EL (cell line): ENCODE measurements around the gene CLMN.

Experiments
- DNase-seq: peaks from one replicate; pipeline ENCODE4 v3.0.0-alpha.2; 2016

Gene CLMN

DNA sequence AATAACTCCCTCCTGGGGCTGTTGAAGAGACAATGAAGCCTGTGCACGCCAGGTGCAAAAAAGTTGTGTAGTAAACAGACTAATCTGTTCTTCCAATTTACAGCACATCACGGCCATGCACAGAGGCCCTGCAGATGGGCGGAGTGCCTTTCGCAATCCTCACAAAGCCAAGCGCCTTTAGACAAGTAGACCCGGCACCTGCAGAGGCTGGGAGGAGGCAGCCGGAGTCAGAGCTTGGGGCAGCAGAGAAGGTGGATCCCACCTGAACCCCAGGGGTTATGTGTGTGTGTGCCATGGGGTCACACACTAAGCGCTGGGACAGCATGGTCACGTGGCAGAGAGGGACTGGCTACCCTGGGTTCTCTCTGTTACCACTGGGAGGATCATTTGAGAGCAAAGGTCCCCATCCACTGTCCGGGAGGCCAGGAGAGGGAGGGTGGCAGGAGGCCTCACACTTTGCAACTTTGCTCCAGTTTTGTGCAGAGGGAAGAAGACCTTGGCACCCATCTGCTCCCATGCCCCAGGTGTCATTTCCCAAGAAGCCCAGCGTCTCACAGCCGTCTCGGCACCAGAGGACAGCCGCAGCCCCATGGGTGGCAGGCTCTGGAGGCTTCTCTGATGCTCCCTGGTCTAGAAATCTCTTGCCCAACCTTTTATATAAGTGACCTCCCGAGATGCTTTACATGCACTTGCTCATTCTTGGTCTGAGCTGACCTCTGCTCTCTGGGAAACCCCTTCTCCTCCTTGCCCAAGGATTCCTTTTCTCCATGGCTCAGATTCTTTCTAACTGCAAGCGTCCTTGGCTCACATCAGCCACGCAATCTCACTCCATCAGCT lies 82.4 kb downstream of the CLMN start:
- DNase-seq = no peak

DNA sequence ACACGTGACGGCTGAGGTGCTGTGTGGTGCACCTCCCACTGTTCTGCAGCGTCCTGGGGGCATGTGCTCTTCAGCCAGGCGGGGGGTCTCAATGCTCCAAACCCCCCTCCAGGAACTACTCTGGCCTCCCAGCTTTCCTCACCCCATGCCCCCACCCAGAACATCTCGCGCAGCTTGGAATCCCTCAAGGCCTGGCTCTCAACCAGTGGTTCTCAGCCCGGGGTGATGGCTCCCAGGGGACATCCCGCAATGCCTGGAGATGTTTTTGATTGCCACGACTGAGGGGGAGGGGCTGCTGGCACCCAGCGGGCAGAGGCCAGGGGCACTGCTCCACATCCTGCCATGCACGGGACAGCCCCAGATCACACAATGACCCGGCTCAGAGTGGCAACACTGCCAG lies 83.5 kb downstream of the CLMN start:
- no peak for DNase-seq

DNA sequence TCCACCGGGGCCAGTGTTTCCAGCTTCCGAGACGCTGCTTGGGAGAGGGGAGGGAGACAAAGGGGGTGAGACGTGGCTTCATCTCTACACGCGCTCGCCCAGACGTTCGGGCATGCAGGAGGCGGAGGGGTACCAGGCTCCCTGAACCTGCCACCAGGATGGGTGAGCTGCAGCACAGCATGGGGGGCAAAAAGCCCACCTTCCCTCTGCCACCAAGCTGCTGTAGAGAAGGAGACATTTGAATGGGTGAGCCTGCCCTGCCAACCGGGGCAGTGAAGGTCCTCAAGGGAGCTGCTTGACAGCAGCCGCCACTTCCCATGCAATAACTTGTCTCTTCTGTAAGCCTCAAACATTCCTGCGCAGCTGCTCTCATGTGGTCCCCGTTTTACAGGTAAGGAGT lies 83.9 kb downstream of the CLMN start:
- no peak for DNase-seq

DNA sequence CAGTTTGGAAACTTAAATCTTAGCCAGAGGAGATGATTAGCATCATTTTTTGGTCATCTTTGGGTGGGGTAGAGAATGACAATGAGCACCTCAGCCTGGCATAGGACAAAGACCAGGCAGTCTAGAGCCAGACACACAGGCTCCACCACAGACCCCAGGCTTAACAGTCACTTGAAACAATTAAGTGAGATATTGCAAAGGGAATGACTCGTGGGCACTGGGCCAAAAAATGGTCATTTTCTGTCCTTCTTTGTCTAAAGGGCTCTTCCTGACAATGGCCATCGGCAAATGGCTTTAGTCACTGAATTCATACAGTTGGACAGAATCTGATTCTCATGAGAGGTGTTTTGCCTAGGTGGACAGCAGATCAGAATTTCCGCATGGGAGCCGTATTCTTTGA lies 84.4 kb downstream of the CLMN start:
- DNase-seq = no peak

DNA sequence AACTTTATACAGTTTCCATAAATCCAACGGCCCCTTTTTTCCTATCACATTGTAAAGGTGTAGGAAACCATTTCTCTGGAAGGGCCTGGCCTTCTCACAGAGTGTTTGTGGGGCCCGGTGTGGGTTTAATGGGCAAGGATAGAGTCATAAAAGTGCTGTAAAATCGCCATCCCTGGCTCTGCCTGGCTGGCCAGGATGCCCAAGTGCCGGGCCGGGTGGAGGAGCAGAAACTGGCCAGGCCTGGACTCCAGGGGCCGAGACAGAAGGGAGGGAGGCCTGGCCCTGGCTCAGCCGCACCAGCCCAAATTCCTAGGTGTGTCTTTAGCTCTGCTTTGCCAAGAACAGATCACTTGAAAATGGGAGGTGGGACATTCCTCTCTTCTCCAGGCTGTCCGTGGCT lies 85.3 kb downstream of the CLMN start:
- DNase-seq = no peak

DNA sequence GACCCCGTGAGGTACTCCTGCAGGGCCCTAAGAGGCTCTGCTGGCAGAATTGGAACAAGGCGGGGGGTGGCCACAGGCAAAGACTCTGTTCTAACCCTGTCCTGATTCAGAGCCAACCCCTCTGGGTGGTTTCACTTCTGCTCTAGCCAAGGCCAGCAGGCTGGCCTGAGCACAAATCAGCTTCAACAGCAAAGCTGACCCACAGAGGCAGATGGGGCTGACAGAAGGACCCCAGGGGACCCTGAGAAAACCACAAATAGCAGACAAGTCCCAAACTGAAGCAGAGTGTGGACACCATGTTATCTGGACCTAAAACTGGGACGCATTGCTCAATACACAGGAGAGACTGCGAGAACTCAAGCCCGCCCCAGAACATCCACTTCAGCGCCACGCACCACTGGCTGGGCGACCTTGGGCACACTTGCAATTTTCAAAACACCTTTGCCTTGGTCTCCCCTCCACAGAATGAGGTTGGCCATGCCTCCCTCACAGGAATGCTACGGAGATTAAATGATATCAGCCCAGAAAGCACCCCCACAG lies 85.9 kb downstream of the CLMN start:
- DNase-seq = no peak

DNA sequence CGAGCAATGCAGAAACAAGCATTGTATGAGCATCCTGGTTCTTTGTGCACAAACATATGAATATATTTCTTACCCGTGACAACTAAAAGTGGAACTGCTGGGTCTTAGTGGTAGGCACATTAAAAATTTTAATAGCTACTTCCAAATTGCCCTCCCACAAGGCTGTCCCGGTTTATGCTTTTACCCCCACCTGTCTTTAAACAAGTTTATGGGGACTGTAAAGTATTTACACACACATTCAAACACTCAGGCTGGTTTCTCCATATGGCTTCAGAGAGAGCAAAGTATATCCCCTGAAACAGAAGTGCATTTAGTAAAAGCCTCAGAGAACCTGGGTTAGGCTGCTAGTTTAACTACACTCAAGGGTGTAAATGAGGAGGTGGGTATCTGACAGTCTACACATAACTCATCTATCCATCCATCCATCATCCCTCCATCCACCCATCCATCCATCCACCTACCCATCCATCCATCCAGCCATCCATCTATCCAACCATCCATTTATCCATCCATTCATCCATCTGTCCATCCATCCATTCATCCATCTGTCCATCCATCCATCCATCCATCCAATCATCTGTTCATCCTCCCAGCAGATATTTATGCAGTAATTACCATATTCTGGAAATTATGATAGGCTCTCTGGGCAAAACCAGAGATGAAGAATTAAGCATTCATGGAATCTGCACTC lies 86.7 kb downstream of the CLMN start:
- no peak for DNase-seq

DNA sequence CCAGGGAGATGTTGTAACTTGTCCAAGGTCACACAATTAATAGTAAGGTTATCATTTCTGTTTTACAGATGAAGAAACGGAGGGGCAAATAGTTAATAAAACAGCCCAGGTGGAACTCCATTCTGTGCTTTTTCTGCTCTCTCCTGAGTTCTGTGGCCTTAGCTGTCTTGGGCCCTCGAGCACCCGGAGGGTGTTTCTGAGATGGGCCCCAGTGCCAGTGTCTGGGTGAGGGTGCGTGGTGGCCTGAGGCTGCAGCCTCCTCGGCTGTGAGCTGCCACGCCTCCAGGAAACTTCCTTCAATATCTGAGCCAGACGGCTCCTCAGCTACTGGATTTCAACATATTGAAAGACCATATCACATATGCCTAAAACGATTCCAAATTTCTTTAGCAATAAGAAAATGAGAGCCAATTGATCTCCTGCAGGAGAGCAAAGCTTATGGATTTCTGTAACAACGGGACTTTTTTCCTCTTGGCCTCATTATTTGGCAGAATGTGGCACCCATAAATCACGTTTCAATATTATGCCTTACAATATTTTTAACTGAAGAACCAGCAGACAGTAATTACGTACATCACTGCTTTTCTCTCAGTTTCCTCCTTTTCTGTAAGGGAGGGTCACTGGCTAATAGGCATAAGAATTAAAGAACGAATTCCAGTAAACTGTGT lies 87.6 kb downstream of the CLMN start:
- DNase-seq = no peak

DNA sequence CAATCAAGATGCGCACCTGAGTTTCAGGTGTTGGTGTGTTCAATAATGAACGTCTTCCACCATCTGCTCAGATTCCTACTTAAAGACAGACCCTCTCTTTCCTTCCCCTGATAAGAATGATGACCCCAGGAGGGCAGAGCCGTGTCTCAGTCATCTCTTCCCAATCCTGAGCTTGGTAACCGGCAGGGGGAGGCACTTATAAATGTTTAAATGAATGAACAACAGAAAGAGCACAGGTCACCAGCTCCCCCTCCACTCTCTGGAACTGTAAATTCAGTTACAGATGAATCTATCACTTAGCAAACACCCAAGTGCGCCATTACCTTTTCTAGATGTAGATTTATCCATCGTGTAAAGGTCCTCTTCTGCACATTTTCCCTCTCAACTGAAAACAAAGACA lies 90.0 kb downstream of the CLMN start:
- DNase-seq = no peak

DNA sequence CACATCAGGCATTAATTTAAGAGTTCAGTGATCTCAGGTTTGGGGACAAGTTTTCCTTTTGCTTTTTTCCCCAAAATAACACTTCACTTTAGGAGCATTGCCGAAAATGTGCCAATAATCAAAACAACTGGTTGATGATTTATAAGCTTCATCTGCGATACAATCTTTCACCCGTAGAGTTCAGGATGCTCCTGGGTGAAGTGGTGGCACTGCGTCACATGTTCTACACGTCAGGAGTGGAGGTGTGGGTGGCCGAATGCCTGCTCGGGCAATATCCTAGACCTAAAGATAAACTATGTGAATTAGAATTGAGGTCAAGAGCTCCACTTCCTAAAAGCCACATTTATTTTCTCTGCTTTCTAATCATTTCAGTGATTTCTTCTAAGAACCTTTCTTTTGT lies 91.5 kb downstream of the CLMN start:
- DNase-seq = no peak

DNA sequence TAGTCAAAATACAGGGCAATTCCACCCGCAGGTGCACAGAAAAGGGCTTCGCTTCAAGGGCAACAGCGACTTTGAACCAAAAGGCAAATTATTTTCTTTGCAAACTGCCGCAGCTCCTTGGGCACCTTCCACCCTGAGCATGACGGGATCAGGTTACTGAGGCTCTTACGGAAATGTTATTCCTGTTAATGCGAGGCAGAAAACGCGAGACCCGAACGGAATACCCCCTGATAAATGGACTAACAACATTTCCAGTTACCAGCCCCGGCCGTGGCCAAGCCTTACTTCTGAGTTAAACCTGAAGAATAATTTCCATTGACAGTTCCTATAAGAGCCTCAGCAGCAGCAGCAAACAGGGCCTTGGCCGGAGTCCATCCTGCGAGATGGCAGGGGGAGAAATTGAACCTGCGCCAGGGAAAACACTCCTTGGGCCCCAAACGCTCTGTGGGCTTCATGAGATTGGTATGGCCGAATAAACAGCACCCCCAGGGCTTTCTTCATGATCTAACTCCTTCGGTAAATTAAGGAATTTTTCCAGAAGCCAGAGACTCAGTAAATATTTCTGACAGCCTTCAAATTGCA lies 92.3 kb downstream of the CLMN start:
- DNase-seq = peak; percentile 27

DNA sequence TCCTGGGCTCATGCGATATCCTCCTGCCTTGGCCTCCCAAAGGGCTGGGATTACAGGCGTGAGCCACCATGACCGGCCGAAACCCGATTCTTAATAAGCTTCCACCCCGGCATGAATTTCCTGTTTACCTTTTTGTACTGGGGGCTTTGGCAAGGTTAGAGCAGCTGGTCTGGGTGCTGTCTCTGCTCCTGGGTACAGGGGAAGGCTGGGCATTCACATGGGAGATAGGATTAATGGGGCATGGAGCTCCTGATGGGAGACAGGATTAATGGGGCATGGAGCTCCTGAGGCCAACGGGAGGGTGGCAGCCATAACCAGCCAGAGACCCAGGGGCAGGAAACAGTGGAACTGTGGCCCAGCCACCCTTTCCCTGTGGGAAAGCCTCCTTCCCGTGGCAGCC lies 92.9 kb downstream of the CLMN start:
- DNase-seq = no peak

DNA sequence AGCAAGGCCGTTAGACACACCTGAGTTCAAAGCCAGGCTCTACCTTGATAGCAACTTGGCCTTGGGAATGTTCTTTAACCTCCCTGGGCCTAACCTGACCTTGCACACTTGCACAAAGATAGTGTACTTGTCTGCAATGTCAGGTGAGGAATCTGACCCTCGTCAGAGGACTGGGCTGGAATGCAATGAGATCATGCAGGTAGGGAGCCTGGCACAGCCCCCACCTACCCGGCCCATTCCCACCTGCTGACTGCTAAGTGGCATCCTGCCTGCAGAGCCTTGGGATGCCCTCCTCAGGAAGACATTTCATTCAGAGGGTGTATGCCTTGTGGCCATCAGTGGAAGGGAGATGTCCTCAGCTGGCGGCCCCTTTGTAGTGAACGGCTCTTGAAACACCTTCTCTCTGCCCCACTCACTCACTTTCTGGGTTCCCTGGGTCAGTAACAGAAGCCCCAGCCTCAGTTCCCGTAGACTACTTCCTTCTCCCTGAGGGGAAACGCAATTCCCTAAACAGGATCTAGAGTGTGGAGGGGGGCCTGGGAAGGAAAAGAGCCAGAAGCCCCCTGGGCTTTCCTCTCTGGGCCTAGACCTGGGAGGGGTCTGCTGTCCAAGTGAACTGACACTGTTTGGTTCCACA lies 94.3 kb downstream of the CLMN start:
- DNase-seq = no peak

DNA sequence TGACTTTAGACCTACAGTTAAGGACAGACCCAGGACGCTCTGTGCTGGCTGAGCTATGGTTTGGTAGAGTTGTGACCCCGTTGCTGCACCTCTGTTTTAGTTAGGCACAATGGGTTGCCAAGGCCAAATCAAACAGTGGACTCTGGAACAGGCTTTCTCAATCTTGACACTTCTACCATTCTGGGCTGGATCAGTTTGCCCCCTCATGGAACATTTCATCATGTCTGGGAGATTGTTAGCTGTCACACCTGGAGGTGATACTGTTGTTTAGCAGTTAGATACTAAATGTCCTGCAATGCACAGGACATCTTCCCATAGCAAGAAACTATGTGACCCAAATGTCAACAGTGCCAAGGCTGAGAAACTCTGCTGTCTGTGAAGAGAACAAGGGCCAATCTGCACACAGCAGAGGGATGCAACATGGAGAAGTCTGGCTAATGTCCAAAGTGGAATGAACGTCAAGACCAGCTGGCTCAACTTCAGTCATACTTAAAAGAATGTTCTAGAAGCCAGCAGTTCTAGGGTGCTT lies 96.8 kb downstream of the CLMN start:
- peak; percentile 31 for DNase-seq

DNA sequence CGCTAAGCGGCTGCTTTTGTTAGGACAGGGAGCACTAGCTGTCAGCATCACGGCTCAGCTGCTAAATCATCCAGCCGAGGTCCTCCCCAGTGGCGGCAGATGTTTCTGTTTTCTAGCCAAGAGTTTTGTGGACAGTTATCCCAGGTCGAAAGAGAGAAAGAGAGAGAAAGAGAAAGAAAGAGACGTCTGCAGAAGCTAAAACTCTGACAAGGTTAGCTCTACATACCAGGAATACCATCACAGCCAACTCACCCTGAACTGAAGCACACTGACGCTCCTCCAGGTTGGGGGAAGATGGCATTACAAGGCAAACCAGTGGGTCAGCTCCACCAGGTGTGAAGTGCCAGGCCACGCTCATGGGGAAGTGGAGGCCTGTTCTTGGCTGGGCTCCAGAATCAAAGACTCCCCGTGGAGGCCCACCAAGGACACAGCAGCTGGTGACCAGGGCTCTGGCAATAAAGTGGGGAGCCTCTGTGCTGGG lies 97.5 kb downstream of the CLMN start:
- DNase-seq = peak; percentile 47

DNA sequence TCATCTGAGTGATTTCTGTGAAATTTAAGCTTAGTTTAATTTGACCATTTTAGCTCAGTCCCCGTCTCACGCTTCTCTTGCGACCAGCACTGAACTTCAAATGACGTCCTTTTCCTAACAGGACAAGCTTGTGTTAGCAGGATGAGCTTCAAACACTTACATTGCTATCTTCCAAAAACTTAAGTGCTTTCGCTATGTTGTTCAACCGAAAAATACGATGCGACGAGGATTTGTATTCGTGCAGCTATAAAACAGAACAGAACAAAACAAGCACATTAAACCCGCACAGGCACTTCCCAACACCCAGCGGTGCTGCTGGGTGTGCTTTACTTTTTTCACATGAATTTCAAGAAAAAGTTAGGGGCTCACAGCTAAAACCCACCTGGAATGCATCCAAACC lies 98.2 kb downstream of the CLMN start:
- DNase-seq = no peak

DNA sequence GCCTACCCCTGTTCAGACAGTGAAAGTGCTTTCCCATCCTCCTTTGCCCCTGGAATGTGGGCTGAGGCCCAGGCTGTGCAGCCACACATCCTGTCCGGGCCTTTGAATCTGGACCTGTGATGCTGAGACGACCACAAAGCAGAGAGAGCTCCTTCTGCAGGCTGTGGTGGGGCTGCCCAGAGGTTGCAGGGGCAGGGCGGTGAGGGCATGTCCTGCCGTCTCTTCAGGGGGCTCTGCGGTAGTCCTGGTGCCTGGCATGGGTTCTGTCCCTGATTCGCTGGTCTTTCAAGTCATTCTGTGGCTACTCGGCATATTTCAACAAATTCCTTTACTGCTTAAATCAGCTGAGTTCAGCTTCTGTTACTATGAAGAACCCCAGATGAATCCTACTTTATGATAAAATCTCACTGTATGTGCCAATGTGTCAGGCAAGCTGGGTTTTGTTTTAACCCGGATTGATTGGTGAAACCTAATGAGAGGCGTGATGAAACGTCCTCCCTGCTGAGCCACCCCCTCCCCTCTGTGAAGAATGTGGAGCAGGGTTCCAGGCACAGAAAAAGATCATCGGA lies 99.0 kb downstream of the CLMN start:
- DNase-seq = peak; percentile 36

DNA sequence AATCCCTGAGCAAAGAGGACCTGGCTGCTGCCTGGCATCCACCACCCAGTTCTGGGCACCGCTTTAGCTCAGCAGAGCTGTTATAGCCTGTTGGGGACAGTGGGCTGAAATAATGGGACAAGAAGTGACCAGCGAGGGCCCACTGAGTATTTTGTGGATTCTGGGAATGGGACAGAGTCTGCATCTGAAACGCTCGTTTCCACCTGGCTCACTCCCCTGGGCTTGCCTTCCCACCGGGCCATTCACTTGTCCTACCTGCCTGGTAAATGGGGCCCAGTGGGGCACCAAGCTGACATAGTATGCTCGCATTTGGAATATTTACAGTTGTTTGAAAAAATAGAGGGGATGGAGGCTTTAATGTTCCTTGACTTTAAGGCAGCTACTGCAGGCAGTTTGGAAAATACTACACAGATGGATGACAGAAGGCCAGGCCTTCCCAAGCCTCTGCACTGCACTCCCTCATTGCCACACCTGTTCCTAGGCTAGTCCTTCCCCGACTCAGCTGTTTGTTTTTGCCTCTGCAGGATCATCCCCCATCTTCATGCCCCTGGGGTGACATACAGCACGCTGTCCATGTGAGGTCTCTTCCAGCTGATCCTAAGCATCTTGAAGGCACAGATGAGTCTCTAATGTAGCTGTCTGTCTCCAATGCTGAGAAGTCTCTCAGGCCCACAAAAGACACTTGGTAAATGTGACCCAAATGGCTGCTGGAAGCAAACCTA lies 101.1 kb downstream of the CLMN start:
- no peak for DNase-seq

DNA sequence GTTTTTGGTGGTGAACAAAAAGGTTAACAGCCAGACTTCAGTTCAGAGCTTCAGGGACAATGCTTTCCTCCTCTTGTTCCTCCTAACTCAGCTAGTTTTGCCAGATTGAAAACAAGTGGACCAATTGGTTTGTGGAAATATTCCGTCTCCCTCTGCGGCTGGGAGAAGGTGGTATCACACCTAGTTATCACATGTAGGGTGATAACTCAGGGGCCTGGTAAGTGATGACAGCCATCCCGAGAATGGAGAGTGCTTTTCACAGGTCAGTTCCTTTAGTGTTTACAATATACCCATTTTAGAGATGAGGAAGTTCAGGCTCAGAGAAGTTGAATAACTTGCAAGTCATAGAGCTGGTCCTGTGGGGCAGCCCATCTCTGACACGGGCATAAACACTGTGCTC lies 101.7 kb downstream of the CLMN start:
- no peak for DNase-seq

DNA sequence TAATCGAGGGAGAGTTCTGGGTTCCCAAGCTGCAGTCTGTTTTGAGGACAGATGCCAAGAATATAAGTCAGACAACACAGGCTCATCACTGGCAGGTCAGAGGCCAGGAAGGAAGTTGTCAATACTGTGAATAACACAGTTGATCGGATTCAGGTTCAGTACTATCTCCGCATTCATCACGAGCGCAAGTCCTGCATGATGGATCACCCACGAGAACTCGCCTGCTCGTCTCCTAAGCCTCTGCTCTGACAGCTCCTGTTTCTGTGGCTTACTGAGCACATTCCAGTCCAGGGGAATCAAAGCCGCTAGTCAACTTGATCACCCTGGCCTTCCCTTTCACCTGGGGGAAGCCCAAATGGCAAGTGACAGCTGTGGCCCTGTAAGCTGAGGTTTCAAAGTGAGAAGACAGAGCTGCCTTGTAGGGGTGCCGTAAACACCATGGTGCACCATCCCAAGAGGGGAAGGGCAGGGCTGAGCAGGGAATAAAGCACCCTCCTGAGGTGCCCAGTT lies 102.3 kb downstream of the CLMN start:
- DNase-seq = no peak

DNA sequence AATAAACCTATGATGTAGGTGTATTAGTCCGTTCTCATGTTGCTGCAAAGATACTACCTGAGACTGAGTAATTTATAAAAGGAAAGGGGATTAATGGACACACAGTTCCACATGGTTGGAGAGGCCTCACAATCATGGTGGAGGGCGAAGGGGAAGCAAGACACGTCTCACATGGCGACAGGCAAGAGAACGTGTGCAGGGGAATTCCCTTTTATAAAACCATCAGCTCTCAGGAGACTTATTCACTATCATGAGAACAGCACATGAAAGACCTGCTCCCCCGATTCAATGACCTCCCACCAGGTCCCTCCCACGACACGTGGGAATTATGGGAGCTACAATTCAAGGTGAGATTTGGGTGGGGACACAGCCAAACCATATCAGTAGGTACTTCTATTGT lies 103.7 kb downstream of the CLMN start:
- DNase-seq = no peak
